Measurements from ENCODE around the gene SLC9B2. TPM values are rescaled to one million over a fixed set of nuclear protein-coding genes. Genes with fewer than 3 reads are reported as not detected.

Gene SLC9B2, protein sequence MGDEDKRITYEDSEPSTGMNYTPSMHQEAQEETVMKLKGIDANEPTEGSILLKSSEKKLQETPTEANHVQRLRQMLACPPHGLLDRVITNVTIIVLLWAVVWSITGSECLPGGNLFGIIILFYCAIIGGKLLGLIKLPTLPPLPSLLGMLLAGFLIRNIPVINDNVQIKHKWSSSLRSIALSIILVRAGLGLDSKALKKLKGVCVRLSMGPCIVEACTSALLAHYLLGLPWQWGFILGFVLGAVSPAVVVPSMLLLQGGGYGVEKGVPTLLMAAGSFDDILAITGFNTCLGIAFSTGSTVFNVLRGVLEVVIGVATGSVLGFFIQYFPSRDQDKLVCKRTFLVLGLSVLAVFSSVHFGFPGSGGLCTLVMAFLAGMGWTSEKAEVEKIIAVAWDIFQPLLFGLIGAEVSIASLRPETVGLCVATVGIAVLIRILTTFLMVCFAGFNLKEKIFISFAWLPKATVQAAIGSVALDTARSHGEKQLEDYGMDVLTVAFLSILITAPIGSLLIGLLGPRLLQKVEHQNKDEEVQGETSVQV
- 12.0 to 13.4 TPM (median 12.1 TPM) in 3 replicates for total RNA-seq

DNA sequence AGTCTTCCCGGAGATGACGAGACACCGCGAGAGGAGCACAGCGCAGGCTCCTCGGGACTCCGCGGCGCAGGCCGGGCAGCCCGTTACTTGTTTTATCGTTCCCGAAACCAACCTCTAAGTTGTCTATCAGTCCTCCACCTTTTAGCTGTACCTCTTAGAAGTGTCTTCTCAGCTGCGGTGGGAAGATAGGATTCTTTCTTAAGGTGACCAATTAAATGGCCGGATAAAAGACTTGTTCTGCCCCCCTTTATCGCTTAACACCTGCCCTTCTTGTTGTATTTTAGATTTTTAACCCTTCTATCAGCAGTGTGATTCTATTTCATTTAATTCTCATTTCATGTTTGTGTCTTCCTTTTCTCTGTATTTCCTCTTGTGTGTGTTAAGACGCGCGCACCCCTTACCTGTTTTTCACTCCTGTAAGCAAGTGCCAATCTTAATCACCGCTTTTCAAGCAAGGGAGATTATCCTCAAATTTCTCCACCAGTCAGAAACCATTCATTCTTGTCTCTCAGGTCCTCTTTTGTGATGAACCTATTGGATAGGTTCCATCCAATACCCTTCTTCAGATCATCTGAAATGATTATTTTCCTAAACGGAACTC, at the start of gene SLC9B2:
Gene SLC9B2 (minus strand): TSS at position 15 of the 601 bp plus-strand sequence. CDS start 9,211 bp downstream, outside the sequence.
- Mint-ChIP-seq H3K4me1 (peaks cover 16% of the 10 kb centered on the region), H3K4me3 (peak within 1 kb of the TSS; percentile 94)

DNA sequence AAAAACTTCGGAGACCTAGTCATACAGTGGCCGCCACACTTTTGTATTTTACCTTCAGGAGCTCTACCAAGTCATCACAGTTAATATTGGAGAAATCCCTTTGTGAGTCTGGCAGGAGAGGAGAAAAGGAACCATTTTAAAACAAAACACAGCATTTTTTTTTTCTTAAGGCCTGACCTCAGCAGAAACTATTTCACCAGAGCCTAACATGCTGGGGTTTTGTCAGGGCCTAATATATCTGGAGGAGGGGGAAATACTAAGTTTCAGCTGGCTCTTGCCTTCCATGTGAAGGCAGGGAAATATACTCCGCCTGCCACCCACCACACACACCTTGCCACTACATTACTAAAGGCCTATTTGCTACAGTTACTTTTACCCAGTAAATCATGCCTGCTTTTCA, 49.6 kb upstream of the SLC9B2 start:
- no peak for DNase-seq (ENCODE audit: low spot score in 2 of 2, unreplicated experiment in 2 of 2)
- H3K27ac Mint-ChIP-seq = no peak overlapping the region
- no peak overlapping the region for H3K4me3 Mint-ChIP-seq
- TF ChIP-seq, protein P1, sequence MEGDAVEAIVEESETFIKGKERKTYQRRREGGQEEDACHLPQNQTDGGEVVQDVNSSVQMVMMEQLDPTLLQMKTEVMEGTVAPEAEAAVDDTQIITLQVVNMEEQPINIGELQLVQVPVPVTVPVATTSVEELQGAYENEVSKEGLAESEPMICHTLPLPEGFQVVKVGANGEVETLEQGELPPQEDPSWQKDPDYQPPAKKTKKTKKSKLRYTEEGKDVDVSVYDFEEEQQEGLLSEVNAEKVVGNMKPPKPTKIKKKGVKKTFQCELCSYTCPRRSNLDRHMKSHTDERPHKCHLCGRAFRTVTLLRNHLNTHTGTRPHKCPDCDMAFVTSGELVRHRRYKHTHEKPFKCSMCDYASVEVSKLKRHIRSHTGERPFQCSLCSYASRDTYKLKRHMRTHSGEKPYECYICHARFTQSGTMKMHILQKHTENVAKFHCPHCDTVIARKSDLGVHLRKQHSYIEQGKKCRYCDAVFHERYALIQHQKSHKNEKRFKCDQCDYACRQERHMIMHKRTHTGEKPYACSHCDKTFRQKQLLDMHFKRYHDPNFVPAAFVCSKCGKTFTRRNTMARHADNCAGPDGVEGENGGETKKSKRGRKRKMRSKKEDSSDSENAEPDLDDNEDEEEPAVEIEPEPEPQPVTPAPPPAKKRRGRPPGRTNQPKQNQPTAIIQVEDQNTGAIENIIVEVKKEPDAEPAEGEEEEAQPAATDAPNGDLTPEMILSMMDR (IDR thresholded peaks at IDR 0.05; ENCODE audit: unreplicated experiment) = no peak
- peaks cover 46% of the 10 kb centered on the region for H3K36me3 Mint-ChIP-seq
- peaks cover 34% of the 10 kb centered on the region for H3K9me3 Mint-ChIP-seq
- no peaks in the 10 kb centered on the region for H3K4me1 Mint-ChIP-seq
- H3K27me3 Mint-ChIP-seq (ENCODE audit: low read depth) = no peaks in the 10 kb centered on the region

More for the DNA sequence above, at the start of gene SLC9B2:
- Mint-ChIP-seq H3K27ac (peak within 1 kb of the TSS; percentile 96), H3K9me3 (no peaks in the 10 kb centered on the region), H3K27me3 (ENCODE audit: low read depth) (no peaks in the 10 kb centered on the region), H3K36me3 (peaks cover 16% of the 10 kb centered on the region)
- peak in 1 of 2 experiments; percentile 49 for DNase-seq (ENCODE audit: low spot score in 2 of 2, unreplicated experiment in 2 of 2)
- TF ChIP-seq, protein P1 (IDR thresholded peaks at IDR 0.05; ENCODE audit: unreplicated experiment) = no peak

- Mint-ChIP-seq H3K9me3 (peaks cover 10% of the 10 kb centered on the region), H3K36me3 (peaks cover 21% of the 10 kb centered on the region), H3K4me1 (no peaks in the 10 kb centered on the region), H3K27ac (no peak overlapping the region), H3K27me3 (ENCODE audit: low read depth) (no peaks in the 10 kb centered on the region), H3K4me3 (no peak overlapping the region)
- no peak for DNase-seq (ENCODE audit: low spot score in 2 of 2, unreplicated experiment in 2 of 2)
- TF ChIP-seq, protein P1 (IDR thresholded peaks at IDR 0.05; ENCODE audit: unreplicated experiment) = no peak
These were observed 46.6 kb upstream of the SLC9B2 start for GRCh38 chr4:103123114-103123513.

DNA sequence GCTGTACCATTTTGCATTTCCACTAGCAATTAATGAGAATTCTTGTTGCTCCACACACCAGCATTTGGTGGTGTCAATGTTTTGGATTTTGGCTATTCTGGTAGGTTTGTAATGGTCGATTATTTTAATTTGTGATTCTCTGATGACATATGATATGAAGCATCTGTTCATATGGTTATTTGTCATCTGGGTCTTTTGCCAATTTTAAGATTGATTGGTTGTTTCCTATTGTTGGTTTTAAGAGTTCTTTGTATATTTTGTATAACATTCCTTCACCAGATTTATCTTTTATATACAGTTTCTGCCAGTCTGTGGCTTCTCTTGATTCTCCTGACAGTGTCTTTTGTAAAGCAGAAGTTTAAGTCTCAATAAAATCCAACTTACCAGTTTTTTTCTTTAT, 41.6 kb upstream of the SLC9B2 start:
- TF ChIP-seq, protein P1 (IDR thresholded peaks at IDR 0.05; ENCODE audit: unreplicated experiment) = no peak
- Mint-ChIP-seq H3K9me3 (no peaks in the 10 kb centered on the region), H3K36me3 (peaks cover 5% of the 10 kb centered on the region), H3K4me3 (no peak overlapping the region), H3K4me1 (no peaks in the 10 kb centered on the region), H3K27me3 (ENCODE audit: low read depth) (no peaks in the 10 kb centered on the region), H3K27ac (no peak overlapping the region)
- no peak for DNase-seq (ENCODE audit: low spot score in 2 of 2, unreplicated experiment in 2 of 2)

DNA sequence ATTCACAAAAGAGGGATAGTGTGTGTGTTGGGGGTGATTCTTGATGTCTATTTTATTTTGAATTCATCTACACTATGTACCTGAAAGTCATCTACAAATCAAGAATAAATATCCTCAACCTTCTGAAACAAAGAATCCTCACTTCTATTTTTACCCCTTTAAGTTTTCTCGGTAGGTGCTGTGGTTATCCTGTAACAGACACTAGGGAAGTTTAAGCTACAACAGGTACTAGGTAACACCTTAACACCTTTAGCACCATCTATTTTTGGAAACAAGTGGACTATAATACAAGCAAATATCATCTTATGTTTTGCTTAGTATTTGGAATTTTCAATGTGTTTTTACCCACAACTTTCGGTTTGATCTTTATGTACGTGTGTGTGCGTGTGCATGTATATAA, 35.0 kb upstream of the SLC9B2 start:
- H3K4me1 Mint-ChIP-seq = no peaks in the 10 kb centered on the region
- no peak for DNase-seq (ENCODE audit: low spot score in 2 of 2, unreplicated experiment in 2 of 2)
- H3K4me3 Mint-ChIP-seq = no peak overlapping the region
- no peak overlapping the region for H3K27ac Mint-ChIP-seq
- TF ChIP-seq, protein P1 (IDR thresholded peaks at IDR 0.05; ENCODE audit: unreplicated experiment) = no peak
- no peaks in the 10 kb centered on the region for H3K9me3 Mint-ChIP-seq
- no peaks in the 10 kb centered on the region for H3K27me3 Mint-ChIP-seq (ENCODE audit: low read depth)
- peaks cover 7% of the 10 kb centered on the region for H3K36me3 Mint-ChIP-seq

Measured in mesothelial cell of epicardium (in vitro differentiated cells).